Endothelial cell of umbilical vein (primary cell): ENCODE results near the gene PLXDC2.

Source experiments
- EZH2 ChIP-seq: IDR thresholded peaks from 2 replicates; pipeline ENCODE4 v1.6.1; 2012; ENCODE audit warnings: borderline replicate concordance, low read depth, mild to moderate bottlenecking, moderate library complexity, low read length, inconsistent platforms; ENCODE audit not compliant: severe bottlenecking
- FOS ChIP-seq: IDR thresholded peaks from 2 replicates; pipeline ENCODE4 v1.6.1; 2011; ENCODE audit warnings: mild to moderate bottlenecking, low read length, moderate library complexity, borderline replicate concordance; ENCODE audit not compliant: insufficient read depth
- GATA2 ChIP-seq: IDR thresholded peaks from 2 replicates; pipeline ENCODE4 v1.7.0; 2011; ENCODE audit warnings: low read depth, mild to moderate bottlenecking, moderate library complexity, mixed read lengths, low read length; ENCODE audit not compliant: insufficient read length, insufficient read depth
- JUN ChIP-seq: IDR thresholded peaks from 2 replicates; pipeline ENCODE4 v1.6.1; 2011; ENCODE audit warnings: borderline replicate concordance, low read depth; ENCODE audit not compliant: insufficient read length, insufficient read depth
- MYC ChIP-seq: IDR thresholded peaks from one replicate; pipeline ENCODE4 v1.6.1; 2011; ENCODE audit warnings: mild to moderate bottlenecking, low read depth, low read length
- POLR2A ChIP-seq: IDR thresholded peaks from 2 replicates; pipeline ENCODE4 v1.6.1; 2012; ENCODE audit warnings: low read depth, mild to moderate bottlenecking, control low read depth, low read length
- POLR2AphosphoS5 ChIP-seq: IDR thresholded peaks from 2 replicates; pipeline ENCODE4 v1.6.1; 2012; ENCODE audit warnings: low read depth, mild to moderate bottlenecking, control low read depth, low read length, moderate library complexity; ENCODE audit not compliant: insufficient read depth
- TF ChIP-seq, protein P1 (sequence below), 2 donors: IDR thresholded peaks; 1 replicate in 1 of 2; 2 replicates in 1 of 2; pipeline ENCODE4 v1.5.1; 2011; ENCODE audit warnings: low read length in 2 of 2, mild to moderate bottlenecking in 2 of 2, moderate library complexity in 2 of 2, control low read depth in 1 of 2, inconsistent platforms in 1 of 2, low read depth in 1 of 2; ENCODE audit not compliant: insufficient read depth in 1 of 2; ENCODE audit errors: extremely low read depth in 1 of 2
- TF ChIP-seq, protein P2 (sequence below): IDR thresholded peaks from 2 replicates; pipeline ENCODE4 v1.6.1; 2011; ENCODE audit not compliant: insufficient read depth, insufficient read length

DNA sequence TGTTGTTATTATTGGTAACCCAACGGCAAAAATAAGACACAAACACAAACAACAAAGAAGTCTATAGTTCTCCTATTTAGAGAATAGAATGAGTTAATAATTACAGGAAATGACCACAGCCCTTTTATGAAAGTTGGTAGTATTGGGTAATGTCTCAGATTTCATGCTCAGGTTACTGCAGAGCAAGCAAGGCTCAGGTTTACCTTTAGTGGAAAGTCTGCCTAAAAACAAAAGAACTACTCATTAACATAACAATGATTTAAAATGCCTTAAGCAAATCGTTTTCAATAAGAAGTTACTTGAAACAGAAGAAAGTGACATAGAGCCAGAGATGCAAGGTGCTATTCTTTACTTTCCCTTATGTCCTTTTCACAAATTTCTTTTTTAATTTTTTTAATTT is 441.2 kb downstream of the PLXDC2 start:
- TF ChIP-seq POLR2AphosphoS5 = no peak
- TF ChIP-seq, protein P1, sequence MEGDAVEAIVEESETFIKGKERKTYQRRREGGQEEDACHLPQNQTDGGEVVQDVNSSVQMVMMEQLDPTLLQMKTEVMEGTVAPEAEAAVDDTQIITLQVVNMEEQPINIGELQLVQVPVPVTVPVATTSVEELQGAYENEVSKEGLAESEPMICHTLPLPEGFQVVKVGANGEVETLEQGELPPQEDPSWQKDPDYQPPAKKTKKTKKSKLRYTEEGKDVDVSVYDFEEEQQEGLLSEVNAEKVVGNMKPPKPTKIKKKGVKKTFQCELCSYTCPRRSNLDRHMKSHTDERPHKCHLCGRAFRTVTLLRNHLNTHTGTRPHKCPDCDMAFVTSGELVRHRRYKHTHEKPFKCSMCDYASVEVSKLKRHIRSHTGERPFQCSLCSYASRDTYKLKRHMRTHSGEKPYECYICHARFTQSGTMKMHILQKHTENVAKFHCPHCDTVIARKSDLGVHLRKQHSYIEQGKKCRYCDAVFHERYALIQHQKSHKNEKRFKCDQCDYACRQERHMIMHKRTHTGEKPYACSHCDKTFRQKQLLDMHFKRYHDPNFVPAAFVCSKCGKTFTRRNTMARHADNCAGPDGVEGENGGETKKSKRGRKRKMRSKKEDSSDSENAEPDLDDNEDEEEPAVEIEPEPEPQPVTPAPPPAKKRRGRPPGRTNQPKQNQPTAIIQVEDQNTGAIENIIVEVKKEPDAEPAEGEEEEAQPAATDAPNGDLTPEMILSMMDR (IDR thresholded peaks at IDR 0.05; ENCODE audit: extremely low read depth in 1 of 2, insufficient read depth in 1 of 2, low read depth in 1 of 2, low read length in 2 of 2) = no peak
- TF ChIP-seq, protein P2, sequence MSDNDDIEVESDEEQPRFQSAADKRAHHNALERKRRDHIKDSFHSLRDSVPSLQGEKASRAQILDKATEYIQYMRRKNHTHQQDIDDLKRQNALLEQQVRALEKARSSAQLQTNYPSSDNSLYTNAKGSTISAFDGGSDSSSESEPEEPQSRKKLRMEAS = no peak
- TF ChIP-seq MYC = no peak
- TF ChIP-seq POLR2A = no peak
- TF ChIP-seq EZH2 = no peak
- no peak for TF ChIP-seq JUN
- TF ChIP-seq GATA2 = no peak
- no peak for TF ChIP-seq FOS
